ENCODE data around the gene COL11A1. TPM values are rescaled to one million over a fixed set of nuclear protein-coding genes. Genes with fewer than 3 reads are reported as not detected.

The COL11A1 gene
- total and polyA plus RNA-seq, 9 of the 15 experiments (the other 6 are each of a cell fraction or from before 2014, with no cell fraction given): 0.07 TPM; not detected in 8

DNA sequence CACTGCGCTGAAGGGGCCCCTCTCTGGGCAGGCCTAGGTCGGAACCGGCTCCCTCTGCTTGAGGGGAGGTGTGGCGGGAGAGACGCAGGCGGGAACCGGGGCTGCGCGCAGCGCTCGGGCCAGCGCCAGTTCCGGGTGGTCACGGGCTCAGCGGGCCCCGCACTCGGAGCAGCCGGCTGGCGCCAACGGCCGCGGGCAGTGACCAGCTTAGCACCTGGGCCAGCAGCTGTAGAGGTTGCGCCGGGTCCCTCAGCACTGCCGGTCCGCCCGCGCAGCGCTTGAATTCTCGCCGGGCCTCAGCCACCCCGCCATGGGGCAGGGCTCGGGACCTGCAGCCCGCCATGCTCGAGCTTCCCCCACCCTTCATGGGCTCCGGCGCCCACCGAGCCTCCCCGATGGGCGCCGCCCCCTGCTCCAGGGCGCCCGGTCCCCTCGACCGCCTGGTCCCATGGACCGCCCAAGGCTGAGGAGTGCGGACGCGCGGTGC is 254.6 kb downstream of the COL11A1 start:
- FAIRE-seq (no peak), ATAC-seq (no peak), DNase-seq (ENCODE audit: extremely low read depth in 1 of 4, low spot score in 3 of 4) (no peak)
- no peaks in the 10 kb centered on the region for H4K20me1 ChIP-seq (replicated peaks; ENCODE audit: control insufficient read depth, insufficient read depth, low read length)
- no TSS peak for BruUV-seq (replicated peaks)
- H3K9me1 ChIP-seq (ENCODE audit: control insufficient read depth, insufficient read depth, low read length): no peaks in the 10 kb centered on the region
- H3K4me2 ChIP-seq (ENCODE audit: insufficient read depth, low read length): no peak overlapping the region
- 13% methylated on average over 27 of the region's 50 CpGs for whole genome bisulfite sequencing (ENCODE audit: insufficient coverage, low coverage, missing lambda C conversion rate)
- no peak overlapping the region for H2AFZ ChIP-seq (ENCODE audit: low read depth, low read length)
- TF ChIP-seq CBFB (CRISPR knock-in tag; IDR thresholded peaks at IDR 0.05) (no peak), CHCHD3 (CRISPR knock-in tag; IDR thresholded peaks at IDR 0.05) (no peak), PREB (CRISPR knock-in tag; IDR thresholded peaks at IDR 0.05) (no peak), FOXA3 (CRISPR knock-in tag; conservative IDR thresholded peaks at IDR 0.05 in 1 of 2, IDR thresholded peaks at IDR 0.05 in 1 of 2) (no peak)
- H3K27me3 ChIP-seq (ENCODE audit: control insufficient read depth in 2 of 2, insufficient read depth in 2 of 2, low read length in 2 of 2): no peaks in the 10 kb centered on the region
- in situ Hi-C loops (cut with MboI) (no loop called here), intact Hi-C loops (cut with micrococcal nuclease) (no loop called here)
- POLR2A ChIA-PET: no interaction called here
- H3K79me2 ChIP-seq (ENCODE audit: control insufficient read depth, insufficient read depth, low read length): no peaks in the 10 kb centered on the region
- no peak overlapping the region for H3K27ac ChIP-seq (ENCODE audit: extremely low read depth, low read depth, low read length)
- CTCF ChIA-PET (ENCODE audit: low intra/inter-chr PET ratio): no interaction called here
- H3K4me1 ChIP-seq (replicated peaks in 1 of 2; ENCODE audit: control insufficient read depth in 2 of 2, insufficient read depth in 2 of 2, low read length in 2 of 2): no peaks in the 10 kb centered on the region
- no peak overlapping the region for H3K9ac ChIP-seq (ENCODE audit: insufficient read depth in 1 of 2, low read depth in 2 of 2, low read length in 2 of 2)
- no peaks in the 10 kb centered on the region; the same call in 1 of the 2 replicates for H3K9me3 ChIP-seq (replicated peaks; ENCODE audit: control insufficient read depth, insufficient read depth, low read depth, low read length)
- H3K4me3 ChIP-seq: no peak overlapping the region
- no peaks in the 10 kb centered on the region for H3K36me3 ChIP-seq (ENCODE audit: control insufficient read depth, insufficient read depth, low read length)

GRCh38 chr1:102853136-102853535 is 255.2 kb downstream of the COL11A1 start:
- no peak overlapping the region for H3K9ac ChIP-seq (ENCODE audit: insufficient read depth in 1 of 2, low read depth in 2 of 2, low read length in 2 of 2)
- no peaks in the 10 kb centered on the region for H3K9me1 ChIP-seq (ENCODE audit: control insufficient read depth, insufficient read depth, low read length)
- no peaks in the 10 kb centered on the region; the same call in 1 of the 2 replicates for H3K9me3 ChIP-seq (replicated peaks; ENCODE audit: control insufficient read depth, insufficient read depth, low read depth, low read length)
- no peak for FAIRE-seq
- intact Hi-C loops (cut with micrococcal nuclease) (no loop called here), in situ Hi-C loops (cut with MboI) (no loop called here)
- H3K79me2 ChIP-seq (ENCODE audit: control insufficient read depth, insufficient read depth, low read length): no peaks in the 10 kb centered on the region
- H4K20me1 ChIP-seq (replicated peaks; ENCODE audit: control insufficient read depth, insufficient read depth, low read length): no peaks in the 10 kb centered on the region
- H3K36me3 ChIP-seq (ENCODE audit: control insufficient read depth, insufficient read depth, low read length): no peaks in the 10 kb centered on the region
- no peak overlapping the region for H3K4me2 ChIP-seq (ENCODE audit: insufficient read depth, low read length)
- H3K27me3 ChIP-seq (ENCODE audit: control insufficient read depth in 2 of 2, insufficient read depth in 2 of 2, low read length in 2 of 2): no peaks in the 10 kb centered on the region
- ATAC-seq: no peak
- DNase-seq (ENCODE audit: extremely low read depth in 1 of 4, low spot score in 3 of 4): no peak
- H3K4me1 ChIP-seq (replicated peaks in 1 of 2; ENCODE audit: control insufficient read depth in 2 of 2, insufficient read depth in 2 of 2, low read length in 2 of 2): no peaks in the 10 kb centered on the region
- no peak overlapping the region for H2AFZ ChIP-seq (ENCODE audit: low read depth, low read length)
- BruUV-seq (replicated peaks): no TSS peak
- POLR2A ChIA-PET: no interaction called here
- H3K4me3 ChIP-seq: no peak overlapping the region
- CTCF ChIA-PET (ENCODE audit: low intra/inter-chr PET ratio): no interaction called here
- H3K27ac ChIP-seq (ENCODE audit: extremely low read depth, low read depth, low read length): no peak overlapping the region
- TF ChIP-seq, protein P1, sequence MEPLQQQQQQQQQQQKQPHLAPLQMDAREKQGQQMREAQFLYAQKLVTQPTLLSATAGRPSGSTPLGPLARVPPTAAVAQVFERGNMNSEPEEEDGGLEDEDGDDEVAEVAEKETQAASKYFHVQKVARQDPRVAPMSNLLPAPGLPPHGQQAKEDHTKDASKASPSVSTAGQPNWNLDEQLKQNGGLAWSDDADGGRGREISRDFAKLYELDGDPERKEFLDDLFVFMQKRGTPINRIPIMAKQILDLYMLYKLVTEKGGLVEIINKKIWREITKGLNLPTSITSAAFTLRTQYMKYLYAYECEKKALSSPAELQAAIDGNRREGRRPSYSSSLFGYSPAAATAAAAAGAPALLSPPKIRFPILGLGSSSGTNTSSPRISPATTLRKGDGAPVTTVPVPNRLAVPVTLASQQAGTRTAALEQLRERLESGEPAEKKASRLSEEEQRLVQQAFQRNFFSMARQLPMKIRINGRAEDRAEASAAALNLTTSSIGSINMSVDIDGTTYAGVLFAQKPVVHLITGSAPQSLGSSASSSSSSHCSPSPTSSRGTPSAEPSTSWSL (CRISPR knock-in tag; IDR thresholded peaks at IDR 0.05; ENCODE audit: borderline replicate concordance): no peak
- TF ChIP-seq ESRRA (IDR thresholded peaks at IDR 0.05; ENCODE audit: borderline replicate concordance, low read depth) (no peak), CXXC5 (CRISPR knock-in tag; IDR thresholded peaks at IDR 0.05) (no peak), HDGF (IDR thresholded peaks at IDR 0.05) (no peak), HCFC1 (IDR thresholded peaks at IDR 0.05; ENCODE audit: low read depth, low read length) (no peak), SRF (CRISPR knock-in tag; IDR thresholded peaks at IDR 0.05) (no peak), RCOR1 (IDR thresholded peaks at IDR 0.05; ENCODE audit: borderline replicate concordance in 1 of 2, low read depth in 2 of 2, low read length in 2 of 2) (no peak), THRB (CRISPR knock-in tag; conservative IDR thresholded peaks at IDR 0.05) (no peak)
